H1 (cell line): Measurements from ENCODE around the gene DPYSL3. TPM values are rescaled to one million over a fixed set of nuclear protein-coding genes. Genes with fewer than 3 reads are reported as not detected.

Experiments
- CTCF ChIA-PET: fragments of 300-600 bp; sonication (Branson Sonifier 250); formaldehyde crosslinking; loops from one replicate; lab custom pipeline; 2021; ENCODE audit not compliant: partially characterized antibody; lab: Charles Lee
- POLR2A ChIA-PET: fragments of 300-600 bp; sonication (Branson Sonifier 250); formaldehyde crosslinking; loops from one replicate; lab custom pipeline; 2021; ENCODE audit warnings: inconsistent platforms; ENCODE audit not compliant: partially characterized antibody; lab: Charles Lee
- DNase-seq, 2 experiments: peaks; one replicate each; pipeline versions ENCODE4 v3.0.0 to v3.0.0-alpha.2; 2010 to 2022; ENCODE audit warnings: low spot score in 2 of 2, low read depth in 1 of 2, mixed read lengths in 1 of 2
- FAIRE-seq: peaks from 2 replicates; lab custom pipeline; 2011; peaks lifted over from hg19 to GRCh38; lab: Jason Lieb, UNC
- H2AFZ ChIP-seq: 2 replicates; pipeline ENCODE4 v1.8.1; 2012; ENCODE audit warnings: low read length, inconsistent platforms
- H2AK5ac ChIP-seq: 2 replicates; pipeline ENCODE4 v1.6.1; 2013; ENCODE audit warnings: low read depth, low read length
- H2BK120ac ChIP-seq: replicated peaks from 2 replicates; pipeline ENCODE3; 2013; ENCODE audit warnings: low read depth, low read length, inconsistent platforms
- H2BK12ac ChIP-seq: 2 replicates; pipeline ENCODE4 v1.6.1; 2013; ENCODE audit warnings: low read depth, low read length
- H2BK15ac ChIP-seq: 2 replicates; pipeline ENCODE4 v1.6.1; 2013; ENCODE audit warnings: low read length
- H2BK20ac ChIP-seq: 2 replicates; pipeline ENCODE4 v1.6.1; 2013; ENCODE audit warnings: low read length
- H2BK5ac ChIP-seq: 2 replicates; pipeline ENCODE4 v1.6.1; 2013; ENCODE audit warnings: low read depth, low read length
- H3K14ac ChIP-seq: 2 replicates; pipeline ENCODE4 v1.6.1; 2013; ENCODE audit warnings: inconsistent platforms; ENCODE audit not compliant: insufficient read length
- H3K18ac ChIP-seq: 2 replicates; pipeline ENCODE4 v1.6.1; 2013; ENCODE audit warnings: low read length; ENCODE audit errors: extremely low read depth
- H3K23ac ChIP-seq: 2 replicates; pipeline ENCODE4 v1.6.1; 2013; ENCODE audit warnings: inconsistent platforms; ENCODE audit not compliant: insufficient read length
- H3K23me2 ChIP-seq: 2 replicates; pipeline ENCODE4 v1.6.1; 2013; ENCODE audit warnings: low read depth, low read length
- H3K27ac ChIP-seq: 2 replicates; pipeline ENCODE4 v1.6.1; 2011; ENCODE audit warnings: low read depth, low read length, inconsistent platforms
- H3K27me3 ChIP-seq, 4 experiments: replicated peaks in 1 of 4; 1 replicate in 1 of 4; 2 replicates in 3 of 4; pipeline versions ENCODE4 v1.6.1 to v1.8.1; 2011 to 2013; ENCODE audit warnings: low read length in 3 of 4, mild to moderate bottlenecking in 3 of 4, inconsistent platforms in 2 of 4, mixed read lengths in 2 of 4, moderate library complexity in 1 of 4; ENCODE audit not compliant: control insufficient read depth in 3 of 4, insufficient read depth in 3 of 4; ENCODE audit errors: extremely low read depth in 1 of 4
- H3K36me3 ChIP-seq, 4 experiments: 2 replicates each; pipeline versions ENCODE4 v1.6.1 to v1.8.1; 2011 to 2013; ENCODE audit warnings: mild to moderate bottlenecking in 4 of 4, low read length in 3 of 4, moderate library complexity in 2 of 4, control low read depth in 1 of 4, inconsistent platforms in 1 of 4; ENCODE audit not compliant: insufficient read depth in 4 of 4, control insufficient read depth in 2 of 4
- H3K4ac ChIP-seq: replicated peaks from 2 replicates; pipeline ENCODE3; 2013; ENCODE audit warnings: low read length, low read depth, mixed read lengths, inconsistent platforms; ENCODE audit not compliant: insufficient read length
- H3K4me1 ChIP-seq, 4 experiments: replicated peaks in 1 of 4; 1 replicate in 1 of 4; 2 replicates in 3 of 4; pipeline versions ENCODE4 v1.6.1 to v1.8.1; 2011 to 2013; ENCODE audit warnings: low read length in 3 of 4, inconsistent platforms in 2 of 4, mixed read lengths in 1 of 4; ENCODE audit not compliant: insufficient read depth in 4 of 4, control insufficient read depth in 3 of 4
- H3K4me2 ChIP-seq, 2 experiments: 2 replicates each; pipeline versions ENCODE4 v1.6.1 to v1.8.1; 2011 to 2013; ENCODE audit warnings: low read depth in 2 of 2, low read length in 2 of 2, control low read depth in 1 of 2, inconsistent platforms in 1 of 2, mild to moderate bottlenecking in 1 of 2; ENCODE audit not compliant: insufficient read depth in 1 of 2
- H3K4me3 ChIP-seq, 4 experiments: fragments of 200-600, 300-600 bp in 1 of 4; sonication (generic), shearing (Covaris generic), sonication (Bioruptor Twin) in 1 of 4; 2 replicates each; pipeline versions ENCODE4 v1.5.1 to v1.8.1; 2011 to 2016; ENCODE audit warnings: low read length in 4 of 4, low read depth in 3 of 4, control low read depth in 2 of 4, inconsistent platforms in 2 of 4, mild to moderate bottlenecking in 2 of 4, mixed read lengths in 1 of 4, moderate library complexity in 1 of 4; ENCODE audit not compliant: insufficient read depth in 2 of 4; ENCODE audit errors: extremely low read depth in 1 of 4
- H3K56ac ChIP-seq: replicated peaks from 2 replicates; pipeline ENCODE3; 2013; ENCODE audit warnings: low read depth, mild to moderate bottlenecking, mixed read lengths, low read length, inconsistent platforms; ENCODE audit not compliant: insufficient read length
- H3K79me1 ChIP-seq: 2 replicates; pipeline ENCODE4 v1.6.1; 2013; ENCODE audit warnings: low read depth, low read length, control low read depth
- H3K79me2 ChIP-seq, 2 experiments: 2 replicates each; pipeline versions ENCODE4 v1.6.1 to v1.8.1; 2012 to 2013; ENCODE audit warnings: low read length in 2 of 2, mild to moderate bottlenecking in 2 of 2, inconsistent platforms in 1 of 2; ENCODE audit not compliant: insufficient read depth in 2 of 2, control insufficient read depth in 1 of 2
- H3K9ac ChIP-seq, 4 experiments: replicated peaks in 1 of 4; 1 replicate in 1 of 4; 2 replicates in 3 of 4; pipeline versions ENCODE4 v1.6.1 to v1.8.1; 2011 to 2013; ENCODE audit warnings: low read depth in 3 of 4, low read length in 3 of 4, control low read depth in 2 of 4, mild to moderate bottlenecking in 2 of 4, moderate library complexity in 2 of 4, inconsistent platforms in 1 of 4; ENCODE audit errors: extremely low read depth in 1 of 4
- H3K9me3 ChIP-seq, 2 experiments: 2 replicates each; pipeline versions ENCODE4 v1.6.1 to v1.8.1; 2012 to 2013; ENCODE audit warnings: mild to moderate bottlenecking in 2 of 2, moderate library complexity in 2 of 2, control low read depth in 1 of 2, inconsistent platforms in 1 of 2, low read depth in 1 of 2, low read length in 1 of 2, mixed read lengths in 1 of 2; ENCODE audit not compliant: insufficient read depth in 2 of 2
- H4K20me1 ChIP-seq, 2 experiments: replicated peaks in 1 of 2; 2 replicates each; pipeline versions ENCODE3 to v1.8.1; 2011 to 2013; ENCODE audit warnings: inconsistent platforms in 2 of 2, low read length in 2 of 2, mild to moderate bottlenecking in 1 of 2; ENCODE audit not compliant: insufficient read depth in 2 of 2, control insufficient read depth in 1 of 2
- H4K5ac ChIP-seq: 2 replicates; pipeline ENCODE4 v1.6.1; 2013; ENCODE audit warnings: low read length, low read depth, mixed read lengths, inconsistent platforms; ENCODE audit not compliant: insufficient read length
- H4K8ac ChIP-seq: 2 replicates; pipeline ENCODE4 v1.8.0; 2013; ENCODE audit warnings: mild to moderate bottlenecking, moderate library complexity, low read length, inconsistent platforms; ENCODE audit not compliant: insufficient read depth; ENCODE audit errors: extremely low read depth
- H4K91ac ChIP-seq: replicated peaks from 2 replicates; pipeline ENCODE3; 2013; ENCODE audit warnings: low read length, mixed read lengths, inconsistent platforms; ENCODE audit not compliant: insufficient read length
- BCL11A ChIP-seq, 2 experiments: IDR thresholded peaks; one replicate each; pipeline ENCODE4 v1.6.1; 2011; ENCODE audit warnings: low read depth in 2 of 2, low read length in 2 of 2, mild to moderate bottlenecking in 2 of 2
- CTBP2 ChIP-seq: IDR thresholded peaks from 2 replicates; pipeline ENCODE4 v1.7.0; 2011; ENCODE audit warnings: borderline replicate concordance, mild to moderate bottlenecking, moderate library complexity, mixed read lengths, low read length; ENCODE audit not compliant: insufficient read depth, insufficient read length
- CTCF ChIP-seq, 3 experiments: IDR thresholded peaks; 1 replicate in 2 of 3; 2 replicates in 1 of 3; pipeline versions ENCODE4 v1.5.1 to v1.6.1; 2011; ENCODE audit warnings: low read length in 3 of 3, mild to moderate bottlenecking in 3 of 3, inconsistent platforms in 2 of 3, low read depth in 1 of 3, moderate library complexity in 1 of 3; ENCODE audit not compliant: insufficient read depth in 1 of 3; ENCODE audit errors: control extremely low read depth in 1 of 3
- JUND ChIP-seq: IDR thresholded peaks from 2 replicates; pipeline ENCODE4 v1.6.1; 2011; ENCODE audit warnings: mild to moderate bottlenecking, improper control_type of control experiment, low read length
- RAD21 ChIP-seq, 2 experiments: IDR thresholded peaks in 1 of 2; conservative IDR thresholded peaks in 1 of 2; 2 replicates each; pipeline ENCODE4 v1.6.1; 2011; ENCODE audit warnings: low read depth in 2 of 2, low read length in 2 of 2, improper control_type of control experiment in 1 of 2, inconsistent platforms in 1 of 2, mild to moderate bottlenecking in 1 of 2, moderate library complexity in 1 of 2
- RFX5 ChIP-seq: IDR thresholded peaks from 2 replicates; pipeline ENCODE4 v1.6.1; 2011; ENCODE audit warnings: low read depth, low read length, improper control_type of control experiment, borderline replicate concordance
- WGBS, 2 experiments: shearing (Covaris generic) in 1 of 2; methylation state at CpG; one replicate each; pipeline versions ENCODE4 v1.1.6 to v1.1.7; 2013 to 2015; ENCODE audit warnings: low lambda C conversion rate in 2 of 2, mixed read lengths in 2 of 2, inconsistent platforms in 1 of 2, low coverage in 1 of 2, missing lambda C conversion rate in 1 of 2; ENCODE audit not compliant: insufficient replicate concordance in 2 of 2, insufficient coverage in 1 of 2, insufficient read length in 1 of 2; ENCODE audit errors: extremely low coverage in 1 of 2, missing lambda C conversion rate in 1 of 2; 5-methylcytosine and 5-hydroxymethylcytosine counted together
- polyA plus RNA-seq, 7 experiments: library from polyadenylated mRNA; depleted of rRNA in 3 of 7; stranded (reverse) in 5 of 7; unstranded in 2 of 7; fragments of >200 nt in 5 of 7; fragments of 200-250 nt in 2 of 7; gene quantifications; 1 replicate in 5 of 7; 2 replicates in 1 of 7; 4 replicates in 1 of 7; pipeline versions ENCODE4 v1.2.1 to v1.2.3, GENCODE V29; 2011 to 2013; ENCODE audit warnings: missing spikeins in 2 of 7, mixed read lengths in 2 of 7
- total RNA-seq: library from RNA; stranded (reverse); fragmentation: NEBNext Ultra II Directional; extraction: Animal tissue kit (Norgen Biotek cat#: 25700); gene quantifications from 2 replicates; pipeline ENCODE4 v1.2.1, GENCODE V29; 2021

The DPYSL3 gene
- total and polyA plus RNA-seq, 2 of the 8 experiments (the other 6 are each of a cell fraction or from before 2014, with no cell fraction given), result 268 to 387 TPM

- H3K27ac ChIP-seq, result no peak overlapping the region
- no peaks in the 10 kb centered on the region for H3K27me3 ChIP-seq
- no peaks in the 10 kb centered on the region for H3K9me3 ChIP-seq
- peaks cover 3 to 68% (median 23%) of the 10 kb centered on the region in 4 experiments; a peak in 7 of 8 replicates for H3K36me3 ChIP-seq
- H3K23ac ChIP-seq, result no peak overlapping the region
- no peaks in the 10 kb centered on the region for H3K23me2 ChIP-seq
- FAIRE-seq, result no peak
- no peak overlapping the region for H2BK15ac ChIP-seq
- H3K4me1 ChIP-seq, result peaks cover 2 to 20% (median 11%) of the 10 kb centered on the region in 4 experiments; a peak in 6 of 7 replicates
- no peak overlapping the region for H3K56ac ChIP-seq
- TF ChIP-seq JUND, result no peak
- no peak for TF ChIP-seq BCL11A (IDR thresholded peaks at IDR 0.05; ENCODE audit: low read depth in 2 of 2, low read length in 2 of 2)
- TF ChIP-seq RAD21 (IDR thresholded peaks at IDR 0.05 in 1 of 2, conservative IDR thresholded peaks at IDR 0.05 in 1 of 2; ENCODE audit: low read depth in 2 of 2, low read length in 2 of 2), result no peak
- TF ChIP-seq CTCF (IDR thresholded peaks at IDR 0.05; ENCODE audit: control extremely low read depth in 1 of 3, insufficient read depth in 1 of 3, low read depth in 1 of 3, low read length in 3 of 3), result no peak
- no peak for TF ChIP-seq CTBP2
- no peak for TF ChIP-seq RFX5
- H4K8ac ChIP-seq, result no peak overlapping the region
- WGBS, 2 experiments, result 89% methylated on average over 6 of the region's 6 CpGs; no CpG with 5 or more reads in 1 of the 2 experiments
- H3K4me3 ChIP-seq, result no peak overlapping the region
- no peak overlapping the region for H2AFZ ChIP-seq
- H3K4ac ChIP-seq, result no peak overlapping the region
- no peak overlapping the region for H2BK20ac ChIP-seq
- H3K79me1 ChIP-seq, result peaks cover 7% of the 10 kb centered on the region
- H4K91ac ChIP-seq, result no peak overlapping the region
- H3K14ac ChIP-seq, result no peak overlapping the region
- POLR2A ChIA-PET, result interaction anchor here (1.4 kb wide), 1 partner anchor 9 kb away, joined by 6 read pairs; no protein-coding TSS in a partner anchor
- H2BK5ac ChIP-seq, result no peak overlapping the region
- CTCF ChIA-PET, result interaction anchor here (1.1 to 1.6 kb wide), 5 partner anchors 10 to 135 kb away, joined by 3 to 8 read pairs (median 4); no protein-coding TSS in a partner anchor
- H2BK120ac ChIP-seq, result no peak overlapping the region
- H4K20me1 ChIP-seq, result peaks cover 42 to 53% of the 10 kb centered on the region in 2 experiments
- H3K79me2 ChIP-seq, result peaks cover 48 to 99% of the 10 kb centered on the region in 2 experiments
- no peak overlapping the region for H3K18ac ChIP-seq
- H2BK12ac ChIP-seq, result no peak overlapping the region
- H3K4me2 ChIP-seq, result no peak overlapping the region
- H3K9ac ChIP-seq, result no peak overlapping the region
- no peak for DNase-seq
- H4K5ac ChIP-seq, result no peak overlapping the region
- H2AK5ac ChIP-seq, result no peak overlapping the region
Observed at GRCh38 chr5:147442224-147442623, 67.6 kb downstream of the DPYSL3 start.
